Epithelial cell of umbilical artery (primary cell): ENCODE results near the gene DIS3L2. TPM values are rescaled to one million over a fixed set of nuclear protein-coding genes. Genes with fewer than 3 reads are reported as not detected.

Experiments used
- total RNA-seq: library from RNA; depleted of rRNA; stranded (reverse); fragments of >200 nt; gene quantifications from 2 replicates; pipeline ENCODE4 v1.2.3, GENCODE V29; 2014

DIS3L2 gene
- total RNA-seq = 19.8 and 20.7 TPM in 2 replicates

DNA sequence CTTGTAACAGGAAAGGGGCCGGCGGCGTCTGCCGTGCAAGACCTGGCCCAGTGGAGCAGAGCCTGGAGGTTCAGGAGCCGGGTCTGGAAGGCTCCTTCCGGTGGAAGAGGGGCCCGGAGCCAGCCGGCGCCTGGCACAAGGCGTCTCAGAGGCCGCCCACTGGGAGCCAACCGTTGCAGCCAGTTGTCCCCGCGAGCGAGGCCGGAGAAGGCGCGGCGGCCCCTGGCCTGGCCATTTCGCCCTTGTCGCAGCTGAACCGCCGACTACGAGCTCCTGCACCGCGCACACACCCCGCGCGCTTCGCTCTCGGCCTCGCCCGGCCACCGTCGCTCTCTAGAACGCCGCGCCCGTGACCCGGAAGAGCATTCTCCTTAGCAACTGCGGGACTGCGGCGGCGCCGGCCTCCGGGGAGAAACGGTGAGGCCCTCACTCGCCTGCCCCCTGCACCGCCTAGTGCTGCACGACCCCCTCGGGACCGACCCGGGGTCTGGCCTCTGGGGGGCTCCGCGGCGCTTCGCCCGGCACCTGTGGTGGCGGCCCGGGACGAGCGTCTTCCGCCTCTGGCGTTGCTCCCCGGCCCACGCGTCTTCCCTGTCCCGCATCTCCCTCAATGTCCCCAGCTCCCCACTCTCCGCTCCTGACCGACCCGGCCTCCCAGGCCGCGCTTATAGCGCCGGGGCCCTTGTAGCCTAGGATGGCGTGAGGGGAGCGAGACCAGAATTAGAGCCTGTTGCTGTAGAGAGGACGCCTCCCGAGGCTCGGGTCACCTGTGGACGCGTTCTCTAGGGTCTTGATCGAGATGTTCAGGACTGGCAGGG is at the start of gene DIS3L2:
DIS3L2 (plus strand) TSS at position 365 of the 818 bp plus-strand sequence. CDS start 53,215 bp downstream, outside the sequence.

GRCh38 chr2:231926180-231926741 is 35.3 kb upstream of the DIS3L2 start, which contains the start of gene NPPC:
TSS of gene NPPC (minus strand) at chr2:231926396. CDS start at chr2:231926249, 147 bp downstream.

DNA sequence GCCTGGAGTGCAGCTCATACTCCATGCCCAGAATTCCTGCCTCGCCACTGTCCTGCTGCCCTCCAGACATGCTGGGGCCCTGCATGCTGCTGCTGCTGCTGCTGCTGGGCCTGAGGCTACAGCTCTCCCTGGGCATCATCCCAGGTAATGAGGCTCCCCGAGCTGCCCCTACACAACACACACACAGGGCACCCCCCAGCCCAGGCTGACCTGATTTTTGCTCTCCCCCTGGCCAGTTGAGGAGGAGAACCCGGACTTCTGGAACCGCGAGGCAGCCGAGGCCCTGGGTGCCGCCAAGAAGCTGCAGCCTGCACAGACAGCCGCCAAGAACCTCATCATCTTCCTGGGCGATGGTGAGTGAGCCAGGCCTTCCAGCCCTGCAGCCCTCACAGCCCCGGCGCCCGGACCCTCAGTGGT is 417.2 kb downstream of the DIS3L2 start, which contains the start of gene ALPP:
ALPP (plus strand) TSS at position 17 of the 417 bp plus-strand sequence; CDS start at position 69, 52 bp downstream.

Other genes starting within 250 kb of the DIS3L2 start
- 22.4 and 28.0 TPM in 2 replicates for gene PDE6D, start 180.4 kb upstream of the DIS3L2 start, total RNA-seq
- 12.7 and 17.9 TPM in 2 replicates for gene COPS7B, start 175.3 kb upstream of the DIS3L2 start, total RNA-seq
- 0.32 TPM in 1 of 2 replicates, not detected in the other for gene NPPC, start 35.3 kb upstream of the DIS3L2 start, total RNA-seq